Naive thymus-derived CD4-positive, alpha-beta T cell (primary cell): ENCODE measurements around the gene PDGFRA. TPM values are rescaled to one million over a fixed set of nuclear protein-coding genes. Genes with fewer than 3 reads are reported as not detected.
"Not testable (repeated sequence)": the region's sequence is repeated elsewhere in the genome, so short reads cannot be mapped to it uniquely, and the experiment has no call there.

Experiments
- ATAC-seq: fragments of 150-1000 bp; cut with Tn5 transposase; 2 replicates; pipeline ENCODE4 v1.10.0; 2021; ENCODE audit warnings: mild to moderate bottlenecking, moderate library complexity
- CTCF ChIA-PET: fragments of 350-600 bp; sonication (Branson Sonifier 250); formaldehyde crosslinking; loops from one replicate; lab custom pipeline; 2021; ENCODE audit warnings: antibody characterized with exemption; lab: Charles Lee
- POLR2A ChIA-PET: fragments of 350-600 bp; sonication (Branson Sonifier 250); formaldehyde crosslinking; loops from one replicate; lab custom pipeline; 2021; ENCODE audit warnings: antibody characterized with exemption, inconsistent platforms; lab: Charles Lee
- DNase-seq, 9 donors: peaks; one replicate each; pipeline versions ENCODE4 v3.0.0 to v3.0.0-alpha.2; 2020 to 2022; ENCODE audit warnings: mixed read lengths in 1 of 9
- H3K27ac ChIP-seq: one replicate; pipeline ENCODE4 v1.7.0; 2013; ENCODE audit warnings: mild to moderate bottlenecking, low read depth, low read length, moderate library complexity
- H3K27me3 ChIP-seq, 2 donors: one replicate each; pipeline ENCODE4 v1.7.0; 2013; ENCODE audit warnings: low read length in 2 of 2, mild to moderate bottlenecking in 2 of 2, moderate library complexity in 2 of 2; ENCODE audit not compliant: control insufficient read depth in 2 of 2, insufficient read depth in 2 of 2
- H3K36me3 ChIP-seq, 3 experiments: 1 replicate in 2 of 3; 2 replicates in 1 of 3; pipeline ENCODE4 v1.7.0; 2013; ENCODE audit warnings: low read length in 3 of 3, mild to moderate bottlenecking in 3 of 3, moderate library complexity in 1 of 3; ENCODE audit not compliant: insufficient read depth in 3 of 3, control insufficient read depth in 2 of 3
- H3K4me1 ChIP-seq, 2 donors: one replicate each; pipeline ENCODE4 v1.7.0; 2013; ENCODE audit warnings: low read length in 2 of 2, mild to moderate bottlenecking in 2 of 2, moderate library complexity in 1 of 2; ENCODE audit not compliant: control insufficient read depth in 2 of 2, insufficient read depth in 2 of 2
- H3K4me3 ChIP-seq: 2 replicates; pipeline ENCODE4 v1.7.0; 2013; ENCODE audit warnings: mild to moderate bottlenecking, low read length
- H3K9me3 ChIP-seq, 3 experiments: 1 replicate in 2 of 3; 2 replicates in 1 of 3; pipeline ENCODE4 v1.7.0; 2013; ENCODE audit warnings: low read length in 3 of 3; ENCODE audit not compliant: control insufficient read depth in 2 of 3
- H3K27ac Mint-ChIP-seq, 9 donors: one replicate each; pipeline ENCODE4 v1.8.0; 2020 to 2022; ENCODE audit warnings: mixed read lengths in 9 of 9, mild to moderate bottlenecking in 8 of 9, moderate library complexity in 5 of 9, inconsistent platforms in 2 of 9
- H3K27me3 Mint-ChIP-seq, 5 donors: one replicate each; pipeline ENCODE4 v1.8.0; 2021 to 2022; ENCODE audit warnings: mixed read lengths in 5 of 5, mild to moderate bottlenecking in 1 of 5
- H3K36me3 Mint-ChIP-seq, 5 donors: one replicate each; pipeline ENCODE4 v1.8.0; 2020 to 2022; ENCODE audit warnings: mixed read lengths in 5 of 5, mild to moderate bottlenecking in 3 of 5, inconsistent platforms in 1 of 5
- H3K4me1 Mint-ChIP-seq, 7 donors: one replicate each; pipeline ENCODE4 v1.8.0; 2020 to 2022; ENCODE audit warnings: mixed read lengths in 7 of 7, mild to moderate bottlenecking in 3 of 7, inconsistent platforms in 1 of 7
- H3K4me3 Mint-ChIP-seq, 10 donors: one replicate each; pipeline ENCODE4 v1.8.0; 2020 to 2022; ENCODE audit warnings: mild to moderate bottlenecking in 10 of 10, mixed read lengths in 10 of 10, moderate library complexity in 6 of 10, inconsistent platforms in 2 of 10
- H3K9me3 Mint-ChIP-seq, 11 donors: one replicate each; pipeline ENCODE4 v1.8.0; 2020 to 2022; ENCODE audit warnings: mixed read lengths in 11 of 11, mild to moderate bottlenecking in 4 of 11, inconsistent platforms in 1 of 11, moderate library complexity in 1 of 11
- intact Hi-C, 2 donors: fragments of 100-400 bp; cut with micrococcal nuclease; formaldehyde crosslinking; loops; one replicate each; pipeline ENCODE4 v1.15.1; 2023
- polyA plus RNA-seq, 2 donors: library from polyadenylated mRNA; unstranded; fragments of 300-500 nt; fragmentation: Illumina TruSeq; gene quantifications; one replicate each; pipeline ENCODE4 v1.2.3, GENCODE V29; 2021
- total RNA-seq, 6 experiments: library from RNA in 5 of 6; stranded (reverse) in 5 of 6; gene quantifications; 1 replicate in 5 of 6; 2 replicates in 1 of 6; pipeline ENCODE4 v1.2.3 and lab custom pipeline; 2021 to 2026

Gene PDGFRA
- total and polyA plus RNA-seq, 7 experiments from 2014 or later, result 1.9 TPM; not detected in 6

GRCh38 chr4:54320826-54321685, 92.0 kb downstream of the PDGFRA start:
- Histone ChIP-seq H3K4me3 (no peak overlapping the region), H3K27ac (no peak overlapping the region), H3K36me3 (no peaks in the 10 kb centered on the region), H3K9me3 (no peaks in the 10 kb centered on the region), H3K27me3 (no peaks in the 10 kb centered on the region), H3K4me1 (no peaks in the 10 kb centered on the region)
- peaks cover 0 to 4% (median 0%) of the 10 kb centered on the region in 5 donors for H3K36me3 Mint-ChIP-seq
- no peak overlapping the region for H3K27ac Mint-ChIP-seq
- H3K4me3 Mint-ChIP-seq, result no peak overlapping the region
- H3K4me1 Mint-ChIP-seq, result peaks cover 0 to 15% (median 0%) of the 10 kb centered on the region in 7 donors
- intact Hi-C loops, result loop anchor here (5.0 to 10.0 kb wide), 4 partner anchors 361 to 1416 kb away; partner anchors contain the start of gene TMEM165 (in 1 of the 2)
- no peaks in the 10 kb centered on the region for H3K27me3 Mint-ChIP-seq
- CTCF ChIA-PET, result no interaction called here
- peaks cover 0 to 4% (median 0%) of the 10 kb centered on the region in 11 donors for H3K9me3 Mint-ChIP-seq
- POLR2A ChIA-PET, result no interaction called here
- DNase-seq (no peak), ATAC-seq (no peak)

- peaks cover 0 to 12% (median 0%) of the 10 kb centered on the region in 7 donors for H3K4me1 Mint-ChIP-seq
- no peaks in the 10 kb centered on the region for H3K36me3 ChIP-seq
- DNase-seq, result peak in 8 of 9 donors; percentile 8 to 52 (median 42)
- H3K27ac ChIP-seq, result no peak overlapping the region
- CTCF ChIA-PET, result interaction anchor here (0.6 kb wide), 1 partner anchor 39 kb away, joined by 3 read pairs; no protein-coding TSS in a partner anchor
- H3K4me1 ChIP-seq, result no peaks in the 10 kb centered on the region
- intact Hi-C loops, result loop anchor here (1.0 to 10.0 kb wide), 10 partner anchors 118 to 1978 kb away; partner anchors contain the start of gene TMEM165 (in 1 of the 2)
- no peaks in the 10 kb centered on the region for H3K36me3 Mint-ChIP-seq
- ATAC-seq, result peak; percentile 54
- no peak overlapping the region for H3K27ac Mint-ChIP-seq
- POLR2A ChIA-PET, result interaction anchor here (0.8 kb wide), 1 partner anchor 1002 kb away, joined by 3 read pairs; no protein-coding TSS in a partner anchor
- no peaks in the 10 kb centered on the region for H3K27me3 ChIP-seq
- no peak overlapping the region for H3K4me3 Mint-ChIP-seq
- no peaks in the 10 kb centered on the region for H3K9me3 ChIP-seq
- H3K27me3 Mint-ChIP-seq, result peaks cover 0 to 3% (median 0%) of the 10 kb centered on the region in 5 donors
- peaks cover 0 to 11% (median 0%) of the 10 kb centered on the region in 11 donors for H3K9me3 Mint-ChIP-seq
- H3K4me3 ChIP-seq, result no peak overlapping the region
Measured at GRCh38 chr4:54322818-54323417, 93.8 kb downstream of the PDGFRA start.

- H3K27ac Mint-ChIP-seq, result no peak overlapping the region
- peaks cover 3 to 14% (median 7%) of the 10 kb centered on the region in 5 donors for H3K27me3 Mint-ChIP-seq
- H3K4me3 ChIP-seq, result no peak overlapping the region
- intact Hi-C loops, result no loop called here
- H3K9me3 ChIP-seq, result no peaks in the 10 kb centered on the region
- H3K36me3 Mint-ChIP-seq, result no peaks in the 10 kb centered on the region
- ATAC-seq (no peak), DNase-seq (no peak)
- H3K36me3 ChIP-seq, result no peaks in the 10 kb centered on the region
- H3K27me3 ChIP-seq, result no peaks in the 10 kb centered on the region
- ChIA-PET POLR2A (no interaction called here), CTCF (no interaction called here)
- no peak overlapping the region for H3K4me3 Mint-ChIP-seq
- H3K27ac ChIP-seq, result no peak overlapping the region
- no peaks in the 10 kb centered on the region for H3K4me1 ChIP-seq
- H3K4me1 Mint-ChIP-seq, result no peaks in the 10 kb centered on the region
- peaks cover 0 to 11% (median 0%) of the 10 kb centered on the region in 11 donors for H3K9me3 Mint-ChIP-seq
Measured at GRCh38 chr4:54330896-54331295, 101.8 kb downstream of the PDGFRA start.

GRCh38 chr4:54332542-54332941, 103.4 kb downstream of the PDGFRA start:
- intact Hi-C loops, result no loop called here
- H3K36me3 ChIP-seq, result no peaks in the 10 kb centered on the region
- H3K9me3 Mint-ChIP-seq, result peaks cover 0 to 3% (median 0%) of the 10 kb centered on the region in 11 donors
- DNase-seq (no peak), ATAC-seq (no peak)
- no peaks in the 10 kb centered on the region for H3K4me1 ChIP-seq
- ChIA-PET CTCF (no interaction called here), POLR2A (no interaction called here)
- H3K4me3 Mint-ChIP-seq, result no peak overlapping the region
- H3K4me1 Mint-ChIP-seq, result no peaks in the 10 kb centered on the region
- H3K9me3 ChIP-seq, result no peaks in the 10 kb centered on the region
- no peak overlapping the region for H3K27ac ChIP-seq
- no peak overlapping the region for H3K4me3 ChIP-seq
- no peak overlapping the region for H3K27ac Mint-ChIP-seq
- H3K27me3 ChIP-seq, result no peaks in the 10 kb centered on the region
- no peaks in the 10 kb centered on the region for H3K36me3 Mint-ChIP-seq
- H3K27me3 Mint-ChIP-seq, result peaks cover 4 to 21% (median 7%) of the 10 kb centered on the region in 5 donors

- DNase-seq (no peak), ATAC-seq (no peak)
- intact Hi-C loops, result no loop called here
- Mint-ChIP-seq H3K27ac (no peak overlapping the region), H3K4me3 (no peak overlapping the region), H3K36me3 (no peaks in the 10 kb centered on the region), H3K27me3 (peaks cover 4 to 25% (median 11%) of the 10 kb centered on the region in 5 donors), H3K4me1 (no peaks in the 10 kb centered on the region), H3K9me3 (peaks cover 0 to 3% (median 0%) of the 10 kb centered on the region in 11 donors)
- H3K4me3 ChIP-seq, result no peak overlapping the region
- no peaks in the 10 kb centered on the region for H3K9me3 ChIP-seq
- no peaks in the 10 kb centered on the region for H3K36me3 ChIP-seq
- no peaks in the 10 kb centered on the region for H3K4me1 ChIP-seq
- CTCF ChIA-PET, result no interaction called here
- POLR2A ChIA-PET, result no interaction called here
- no peak overlapping the region for H3K27ac ChIP-seq
- no peaks in the 10 kb centered on the region for H3K27me3 ChIP-seq
Measured at GRCh38 chr4:54333657-54334056, 104.6 kb downstream of the PDGFRA start.

GRCh38 chr4:54334769-54335168, 105.7 kb downstream of the PDGFRA start:
- H3K4me3 Mint-ChIP-seq, CTCF ChIA-PET, H3K4me1 ChIP-seq, POLR2A ChIA-PET, H3K9me3 Mint-ChIP-seq, ATAC-seq, H3K9me3 ChIP-seq, H3K27me3 ChIP-seq, DNase-seq, H3K4me1 Mint-ChIP-seq, intact Hi-C loops, H3K4me3 ChIP-seq, H3K27ac Mint-ChIP-seq, H3K36me3 ChIP-seq, H3K27ac ChIP-seq, H3K36me3 Mint-ChIP-seq: not testable (repeated sequence)
- peaks cover 4 to 27% (median 11%) of the 10 kb centered on the region in 5 donors for H3K27me3 Mint-ChIP-seq
